CD14-positive monocyte (primary cell): Measurements from ENCODE around the gene SLC1A1. TPM values are rescaled to one million over a fixed set of nuclear protein-coding genes. Genes with fewer than 3 reads are reported as not detected.

Experiments
- DNase-seq, 3 donors: peaks; one replicate each; pipeline ENCODE4 v3.0.0-alpha.2; 2011 to 2022
- H2AFZ ChIP-seq: 2 replicates; pipeline ENCODE4 v1.6.0; 2012; ENCODE audit warnings: mild to moderate bottlenecking, low read depth, low read length, inconsistent platforms; ENCODE audit not compliant: insufficient read depth, poor library complexity, severe bottlenecking
- H3K27ac ChIP-seq, 2 donors: 1 replicate in 1 of 2; 2 replicates in 1 of 2; pipeline ENCODE4 v1.5.1; 2012 to 2013; ENCODE audit warnings: low read length in 2 of 2, control low read depth in 1 of 2, inconsistent platforms in 1 of 2, low read depth in 1 of 2, mild to moderate bottlenecking in 1 of 2
- H3K27me3 ChIP-seq, 2 donors: one replicate each; pipeline versions ENCODE4 v1.6.0 to v1.6.1; 2011 to 2013; ENCODE audit warnings: low read length in 2 of 2; ENCODE audit not compliant: control insufficient read depth in 2 of 2, insufficient read depth in 2 of 2
- H3K36me3 ChIP-seq, 2 donors: replicated peaks in 1 of 2; 1 replicate in 1 of 2; 2 replicates in 1 of 2; pipeline versions ENCODE4 v1.5.1 to v1.6.1; 2012 to 2013; ENCODE audit warnings: low read length in 2 of 2, control low read depth in 1 of 2, inconsistent platforms in 1 of 2, mild to moderate bottlenecking in 1 of 2; ENCODE audit not compliant: insufficient read depth in 2 of 2, control insufficient read depth in 1 of 2
- H3K4me1 ChIP-seq, 2 donors: 1 replicate in 1 of 2; 2 replicates in 1 of 2; pipeline versions ENCODE4 v1.5.1 to v1.6.1; 2012 to 2013; ENCODE audit warnings: low read length in 2 of 2, control low read depth in 1 of 2, inconsistent platforms in 1 of 2, mild to moderate bottlenecking in 1 of 2, moderate library complexity in 1 of 2; ENCODE audit not compliant: insufficient read depth in 2 of 2, control insufficient read depth in 1 of 2
- H3K4me2 ChIP-seq: replicated peaks from 2 replicates; pipeline ENCODE3; 2012; ENCODE audit warnings: low read length, moderate library complexity, mild to moderate bottlenecking; ENCODE audit not compliant: poor library complexity, severe bottlenecking; ENCODE audit errors: extremely low read depth
- H3K4me3 ChIP-seq, 3 experiments: fragments of 200-600 bp in 1 of 3; sonication (generic) in 1 of 3; replicated peaks in 1 of 3; 1 replicate in 2 of 3; 2 replicates in 1 of 3; pipeline ENCODE4 v1.5.1; 2011 to 2013; ENCODE audit warnings: low read length in 3 of 3, mild to moderate bottlenecking in 3 of 3, control low read depth in 2 of 3, low read depth in 2 of 3, inconsistent platforms in 1 of 3, moderate library complexity in 1 of 3
- H3K79me2 ChIP-seq: 2 replicates; pipeline ENCODE4 v1.6.0; 2012; ENCODE audit warnings: mild to moderate bottlenecking, control low read depth, inconsistent platforms, low read length, moderate library complexity; ENCODE audit not compliant: insufficient read depth
- H3K9ac ChIP-seq: 2 replicates; pipeline ENCODE4 v1.6.0; 2017; ENCODE audit warnings: low read length, mild to moderate bottlenecking; ENCODE audit not compliant: insufficient read depth, poor library complexity, severe bottlenecking
- H3K9me3 ChIP-seq, 2 donors: replicated peaks in 1 of 2; 1 replicate in 1 of 2; 2 replicates in 1 of 2; pipeline versions ENCODE4 v1.5.1 to v1.6.1; 2012 to 2013; ENCODE audit warnings: low read length in 2 of 2, control low read depth in 1 of 2; ENCODE audit not compliant: control insufficient read depth in 1 of 2, insufficient read depth in 1 of 2
- H4K20me1 ChIP-seq: 2 replicates; pipeline ENCODE4 v1.6.0; 2012; ENCODE audit warnings: mild to moderate bottlenecking, low read length, control low read depth, moderate library complexity; ENCODE audit not compliant: insufficient read depth
- H3K27ac Mint-ChIP-seq, 7 donors: one replicate each; pipeline ENCODE4 v1.8.0; 2020; ENCODE audit warnings: mild to moderate bottlenecking in 7 of 7, mixed read lengths in 7 of 7, moderate library complexity in 6 of 7, inconsistent platforms in 2 of 7
- H3K27me3 Mint-ChIP-seq, 3 donors: one replicate each; pipeline ENCODE4 v1.8.0; 2021 to 2022; ENCODE audit warnings: low read depth in 3 of 3, mild to moderate bottlenecking in 3 of 3, mixed read lengths in 3 of 3, moderate library complexity in 3 of 3, inconsistent platforms in 1 of 3
- H3K36me3 Mint-ChIP-seq, 2 donors: one replicate each; pipeline ENCODE4 v1.8.0; 2020; ENCODE audit warnings: mixed read lengths in 2 of 2, inconsistent platforms in 1 of 2, mild to moderate bottlenecking in 1 of 2
- H3K4me1 Mint-ChIP-seq: one replicate; pipeline ENCODE4 v1.8.0; 2020; ENCODE audit warnings: mild to moderate bottlenecking, mixed read lengths
- H3K4me3 Mint-ChIP-seq, 2 donors: one replicate each; pipeline ENCODE4 v1.8.0; 2020; ENCODE audit warnings: mild to moderate bottlenecking in 2 of 2, mixed read lengths in 2 of 2, moderate library complexity in 1 of 2
- H3K9me3 Mint-ChIP-seq, 7 donors: one replicate each; pipeline ENCODE4 v1.8.0; 2020 to 2022; ENCODE audit warnings: mixed read lengths in 7 of 7, mild to moderate bottlenecking in 6 of 7, moderate library complexity in 6 of 7, inconsistent platforms in 2 of 7
- CTCF ChIP-seq: fragments of 200-600 bp; IDR thresholded peaks from one replicate; pipeline ENCODE4 v1.8.0; 2022; ENCODE audit warnings: antibody characterized with exemption, mild to moderate bottlenecking
- WGBS: methylation state at CpG from one replicate; pipeline ENCODE4 v1.1.5; 2013; ENCODE audit warnings: missing lambda C conversion rate; ENCODE audit not compliant: insufficient coverage; 5-methylcytosine and 5-hydroxymethylcytosine counted together
- intact Hi-C, 2 donors: fragments of 100-400 bp; cut with micrococcal nuclease; formaldehyde crosslinking; loops; one replicate each; pipeline versions ENCODE4 v1.15.0 to v1.15.1; 2023
- polyA plus RNA-seq, 3 donors: library from polyadenylated mRNA; depleted of rRNA in 1 of 3; unstranded in 2 of 3; stranded (reverse) in 1 of 3; fragments of 300-500 nt in 2 of 3; fragments of >200 nt in 1 of 3; fragmentation: Illumina TruSeq in 2 of 3; gene quantifications; 1 replicate in 2 of 3; 2 replicates in 1 of 3; pipeline ENCODE4 v1.2.3, GENCODE V29; 2012 to 2021

Gene SLC1A1
- polyA plus RNA-seq, 3 donors: not detected

DNA sequence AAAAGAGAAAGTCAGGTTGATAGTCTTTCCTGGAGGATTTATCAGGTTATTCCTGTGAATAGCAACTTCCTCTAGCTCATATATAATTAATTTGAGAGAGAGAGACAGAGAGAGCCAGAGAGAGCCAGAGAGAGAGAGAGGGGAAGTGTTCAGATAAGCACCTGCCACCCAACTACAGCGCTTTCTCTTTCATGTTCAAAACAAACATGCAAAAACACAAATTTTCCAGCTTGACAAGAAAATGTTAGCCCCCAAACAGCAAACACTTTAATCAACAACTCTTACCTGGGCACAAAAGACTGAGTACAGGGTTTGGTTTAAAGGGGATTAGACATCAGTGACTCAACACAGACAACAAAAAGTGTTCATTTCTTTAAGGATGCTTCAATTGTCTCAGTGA, 110.1 kb downstream of the SLC1A1 start:
- intact Hi-C loops: no loop called here
- H3K27ac ChIP-seq: no peak overlapping the region
- H3K79me2 ChIP-seq: no peaks in the 10 kb centered on the region
- TF ChIP-seq CTCF: no peak
- H2AFZ ChIP-seq: no peak overlapping the region
- peaks cover 1 to 8% (median 8%) of the 10 kb centered on the region in 3 donors for H3K27me3 Mint-ChIP-seq
- H3K36me3 ChIP-seq: no peaks in the 10 kb centered on the region
- no CpG with 5 or more reads among the region's 1 CpG for WGBS
- no peaks in the 10 kb centered on the region for H4K20me1 ChIP-seq
- peaks cover 0 to 4% of the 10 kb centered on the region in 2 donors for H3K4me1 ChIP-seq
- no peaks in the 10 kb centered on the region for H3K9me3 ChIP-seq
- no peak overlapping the region for H3K4me2 ChIP-seq
- H3K27me3 ChIP-seq: no peaks in the 10 kb centered on the region
- H3K4me1 Mint-ChIP-seq: peaks cover 13% of the 10 kb centered on the region
- H3K36me3 Mint-ChIP-seq: no peaks in the 10 kb centered on the region
- no peak overlapping the region for H3K9ac ChIP-seq
- peaks cover 0 to 2% (median 0%) of the 10 kb centered on the region in 7 donors for H3K9me3 Mint-ChIP-seq
- peak overlapping the region in 1 of 7 donors; percentile 31 for H3K27ac Mint-ChIP-seq
- H3K4me3 ChIP-seq: no peak overlapping the region
- no peak overlapping the region for H3K4me3 Mint-ChIP-seq
- no peak for DNase-seq

DNA sequence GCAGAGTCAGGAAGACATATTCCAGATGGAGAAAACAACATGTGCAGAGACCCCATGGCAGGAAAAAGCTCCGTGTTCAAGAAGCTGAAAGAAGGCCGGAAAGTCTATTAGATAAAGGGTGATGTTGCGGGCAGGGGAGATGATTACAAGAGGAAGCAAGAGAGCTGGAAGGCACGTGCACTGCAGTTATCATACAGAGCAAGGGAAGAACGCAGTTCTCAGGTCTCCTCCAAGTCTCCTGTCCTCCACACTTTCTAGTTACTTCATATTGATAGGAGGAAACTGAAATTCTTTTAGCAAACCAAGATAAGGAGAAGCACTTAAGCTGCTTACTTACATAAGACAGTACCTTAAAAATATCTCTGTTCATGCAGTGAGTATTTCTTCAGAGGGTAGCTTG, 113.6 kb downstream of the SLC1A1 start:
- peaks cover 1 to 8% (median 8%) of the 10 kb centered on the region in 3 donors for H3K27me3 Mint-ChIP-seq
- H3K9me3 Mint-ChIP-seq: peaks cover 0 to 2% (median 0%) of the 10 kb centered on the region in 7 donors
- 83% methylated on average over 2 of the region's 5 CpGs for WGBS
- Histone ChIP-seq H3K9ac (no peak overlapping the region), H3K79me2 (no peaks in the 10 kb centered on the region), H3K27me3 (no peaks in the 10 kb centered on the region), H3K27ac (no peak overlapping the region), H3K4me2 (no peak overlapping the region), H3K4me3 (no peak overlapping the region), H3K4me1 (no peaks in the 10 kb centered on the region), H4K20me1 (no peaks in the 10 kb centered on the region), H3K36me3 (no peaks in the 10 kb centered on the region), H3K9me3 (no peaks in the 10 kb centered on the region), H2AFZ (no peak overlapping the region)
- H3K4me3 Mint-ChIP-seq: no peak overlapping the region
- no peak for DNase-seq
- no peak overlapping the region for H3K27ac Mint-ChIP-seq
- no peaks in the 10 kb centered on the region for H3K36me3 Mint-ChIP-seq
- peaks cover 7% of the 10 kb centered on the region for H3K4me1 Mint-ChIP-seq
- no peak for TF ChIP-seq CTCF
- intact Hi-C loops: no loop called here
